ENCODE measurements around the gene PHKG2.

The PHKG2 gene

DNA sequence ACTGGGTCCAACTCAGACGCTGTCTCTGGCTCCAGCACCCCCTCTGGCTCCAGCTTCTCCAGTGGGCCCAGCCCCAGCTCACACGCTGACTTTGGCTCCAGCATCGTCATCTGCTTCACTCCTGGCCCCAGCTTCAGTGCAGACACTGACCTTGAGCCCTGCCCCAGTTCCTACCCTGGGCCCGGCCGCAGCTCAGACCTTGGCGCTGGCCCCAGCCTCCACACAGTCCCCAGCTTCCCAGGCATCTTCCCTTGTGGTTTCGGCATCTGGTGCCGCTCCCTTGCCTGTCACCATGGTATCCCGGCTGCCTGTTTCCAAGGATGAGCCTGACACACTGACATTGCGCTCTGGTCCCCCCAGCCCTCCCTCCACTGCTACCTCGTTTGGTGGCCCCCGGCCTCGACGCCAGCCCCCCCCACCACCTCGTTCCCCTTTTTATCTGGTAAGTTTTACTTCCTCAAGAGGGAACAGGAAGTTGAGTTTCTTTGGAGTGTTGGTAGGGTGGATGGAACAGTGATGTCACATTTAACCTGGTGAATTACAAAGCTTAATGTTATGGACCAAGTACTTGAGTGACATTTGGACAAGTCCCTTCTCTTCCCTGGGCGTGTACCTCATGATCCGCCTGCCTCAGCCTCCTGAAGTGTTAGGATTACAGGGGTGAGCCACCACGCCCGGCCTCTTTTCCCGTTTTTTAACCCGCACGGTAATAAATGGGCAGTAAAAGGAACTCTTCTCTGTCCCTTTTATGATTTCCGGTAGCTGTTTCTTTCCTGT, 23.4 kb upstream of the PHKG2 start:
- TF ChIP-seq, protein P1, sequence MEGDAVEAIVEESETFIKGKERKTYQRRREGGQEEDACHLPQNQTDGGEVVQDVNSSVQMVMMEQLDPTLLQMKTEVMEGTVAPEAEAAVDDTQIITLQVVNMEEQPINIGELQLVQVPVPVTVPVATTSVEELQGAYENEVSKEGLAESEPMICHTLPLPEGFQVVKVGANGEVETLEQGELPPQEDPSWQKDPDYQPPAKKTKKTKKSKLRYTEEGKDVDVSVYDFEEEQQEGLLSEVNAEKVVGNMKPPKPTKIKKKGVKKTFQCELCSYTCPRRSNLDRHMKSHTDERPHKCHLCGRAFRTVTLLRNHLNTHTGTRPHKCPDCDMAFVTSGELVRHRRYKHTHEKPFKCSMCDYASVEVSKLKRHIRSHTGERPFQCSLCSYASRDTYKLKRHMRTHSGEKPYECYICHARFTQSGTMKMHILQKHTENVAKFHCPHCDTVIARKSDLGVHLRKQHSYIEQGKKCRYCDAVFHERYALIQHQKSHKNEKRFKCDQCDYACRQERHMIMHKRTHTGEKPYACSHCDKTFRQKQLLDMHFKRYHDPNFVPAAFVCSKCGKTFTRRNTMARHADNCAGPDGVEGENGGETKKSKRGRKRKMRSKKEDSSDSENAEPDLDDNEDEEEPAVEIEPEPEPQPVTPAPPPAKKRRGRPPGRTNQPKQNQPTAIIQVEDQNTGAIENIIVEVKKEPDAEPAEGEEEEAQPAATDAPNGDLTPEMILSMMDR (IDR thresholded peaks at IDR 0.05; ENCODE audit: borderline replicate concordance, control extremely low read depth, extremely low read depth, insufficient read depth, missing control alignments): no peak
- in situ Hi-C loops (cut with MboI; ENCODE audit: low sequenced_read_pairs, unreplicated experiment): no loop called here
- no peak for DNase-seq (ENCODE audit: low spot score)

GRCh38 chr16:30725418-30725792, 22.8 kb upstream of the PHKG2 start:
- DNase-seq (ENCODE audit: low spot score): no peak
- TF ChIP-seq, protein P1 (IDR thresholded peaks at IDR 0.05; ENCODE audit: borderline replicate concordance, control extremely low read depth, extremely low read depth, insufficient read depth, missing control alignments): no peak
- in situ Hi-C loops (cut with MboI; ENCODE audit: low sequenced_read_pairs, unreplicated experiment): no loop called here

DNA sequence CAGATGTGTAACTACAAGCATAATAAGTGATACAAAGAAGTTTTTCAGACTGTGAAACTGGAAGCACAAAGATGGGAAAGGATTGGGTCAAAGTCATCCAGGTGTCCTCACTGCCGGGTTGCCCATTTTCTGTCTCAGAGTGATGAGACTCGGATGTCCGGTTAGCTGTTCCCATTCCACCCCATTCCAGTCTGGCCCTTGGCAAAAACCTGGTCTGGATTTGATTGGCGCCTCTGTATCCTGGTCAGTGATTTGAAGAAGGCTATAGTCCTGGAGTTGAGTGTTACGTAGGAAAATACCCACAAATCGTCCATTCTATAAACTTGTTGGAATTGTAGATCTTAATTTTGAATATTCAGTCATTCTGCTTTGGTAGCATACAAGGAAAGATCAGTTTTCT, 19.9 kb upstream of the PHKG2 start:
- in situ Hi-C loops (cut with MboI; ENCODE audit: low sequenced_read_pairs, unreplicated experiment): no loop called here
- TF ChIP-seq, protein P1 (IDR thresholded peaks at IDR 0.05; ENCODE audit: borderline replicate concordance, control extremely low read depth, extremely low read depth, insufficient read depth, missing control alignments): no peak
- DNase-seq (ENCODE audit: low spot score): no peak

- DNase-seq (ENCODE audit: low spot score): no peak
- in situ Hi-C loops (cut with MboI; ENCODE audit: low sequenced_read_pairs, unreplicated experiment): no loop called here
- TF ChIP-seq, protein P1 (IDR thresholded peaks at IDR 0.05; ENCODE audit: borderline replicate concordance, control extremely low read depth, extremely low read depth, insufficient read depth, missing control alignments): no peak
These were observed 19.1 kb upstream of the PHKG2 start for GRCh38 chr16:30728899-30729672.

DNA sequence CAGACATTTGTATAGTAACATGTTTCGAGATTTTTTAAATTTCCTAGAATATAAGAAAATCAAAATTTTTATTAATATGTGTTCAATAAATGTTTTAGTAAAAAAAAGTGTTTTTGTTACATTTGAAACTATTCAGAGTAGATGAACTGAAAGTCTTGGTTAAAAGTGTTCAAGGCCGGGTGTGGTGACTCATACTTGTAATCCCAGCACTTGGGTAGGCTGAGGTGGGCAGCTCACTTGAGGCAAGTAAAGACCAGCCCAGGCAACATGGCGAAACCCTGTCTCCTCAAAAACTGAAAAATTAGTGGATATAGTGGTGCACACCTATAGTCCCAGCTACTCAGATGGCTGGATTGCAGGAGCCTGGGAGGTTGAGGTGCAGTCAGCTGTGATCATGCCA, 16.8 kb upstream of the PHKG2 start:
- DNase-seq (ENCODE audit: low spot score): no peak
- TF ChIP-seq, protein P1 (IDR thresholded peaks at IDR 0.05; ENCODE audit: borderline replicate concordance, control extremely low read depth, extremely low read depth, insufficient read depth, missing control alignments): no peak
- in situ Hi-C loops (cut with MboI; ENCODE audit: low sequenced_read_pairs, unreplicated experiment): no loop called here

GRCh38 chr16:30736995-30737793, 11.0 kb upstream of the PHKG2 start:
- TF ChIP-seq, protein P1 (IDR thresholded peaks at IDR 0.05; ENCODE audit: borderline replicate concordance, control extremely low read depth, extremely low read depth, insufficient read depth, missing control alignments): no peak
- DNase-seq (ENCODE audit: low spot score): no peak
- in situ Hi-C loops (cut with MboI; ENCODE audit: low sequenced_read_pairs, unreplicated experiment): no loop called here
